Memory B cell (primary cell): ENCODE data around the gene LAT.

Experiments used
- ATAC-seq: fragments of 150-1000 bp; cut with Tn5 transposase; 2 replicates; pipeline ENCODE4 v1.10.0; 2021; ENCODE audit warnings: low read depth, mild to moderate bottlenecking, moderate library complexity
- DNase-seq, 2 donors: peaks; one replicate each; pipeline ENCODE4 v3.0.0; 2022; ENCODE audit warnings: low spot score in 2 of 2
- H3K27ac Mint-ChIP-seq: one replicate; pipeline ENCODE4 v1.8.0; 2022; ENCODE audit warnings: mild to moderate bottlenecking, moderate library complexity, mixed read lengths
- H3K27me3 Mint-ChIP-seq: one replicate; pipeline ENCODE4 v1.8.0; 2022; ENCODE audit warnings: mixed read lengths
- H3K36me3 Mint-ChIP-seq: one replicate; pipeline ENCODE4 v1.8.0; 2022; ENCODE audit warnings: mild to moderate bottlenecking, mixed read lengths
- H3K4me1 Mint-ChIP-seq: one replicate; pipeline ENCODE4 v1.8.0; 2022; ENCODE audit warnings: mixed read lengths
- H3K4me3 Mint-ChIP-seq: one replicate; pipeline ENCODE4 v1.8.0; 2022; ENCODE audit warnings: mild to moderate bottlenecking, moderate library complexity, mixed read lengths
- H3K9me3 Mint-ChIP-seq: one replicate; pipeline ENCODE4 v1.8.0; 2022; ENCODE audit warnings: mixed read lengths

Gene LAT

DNA sequence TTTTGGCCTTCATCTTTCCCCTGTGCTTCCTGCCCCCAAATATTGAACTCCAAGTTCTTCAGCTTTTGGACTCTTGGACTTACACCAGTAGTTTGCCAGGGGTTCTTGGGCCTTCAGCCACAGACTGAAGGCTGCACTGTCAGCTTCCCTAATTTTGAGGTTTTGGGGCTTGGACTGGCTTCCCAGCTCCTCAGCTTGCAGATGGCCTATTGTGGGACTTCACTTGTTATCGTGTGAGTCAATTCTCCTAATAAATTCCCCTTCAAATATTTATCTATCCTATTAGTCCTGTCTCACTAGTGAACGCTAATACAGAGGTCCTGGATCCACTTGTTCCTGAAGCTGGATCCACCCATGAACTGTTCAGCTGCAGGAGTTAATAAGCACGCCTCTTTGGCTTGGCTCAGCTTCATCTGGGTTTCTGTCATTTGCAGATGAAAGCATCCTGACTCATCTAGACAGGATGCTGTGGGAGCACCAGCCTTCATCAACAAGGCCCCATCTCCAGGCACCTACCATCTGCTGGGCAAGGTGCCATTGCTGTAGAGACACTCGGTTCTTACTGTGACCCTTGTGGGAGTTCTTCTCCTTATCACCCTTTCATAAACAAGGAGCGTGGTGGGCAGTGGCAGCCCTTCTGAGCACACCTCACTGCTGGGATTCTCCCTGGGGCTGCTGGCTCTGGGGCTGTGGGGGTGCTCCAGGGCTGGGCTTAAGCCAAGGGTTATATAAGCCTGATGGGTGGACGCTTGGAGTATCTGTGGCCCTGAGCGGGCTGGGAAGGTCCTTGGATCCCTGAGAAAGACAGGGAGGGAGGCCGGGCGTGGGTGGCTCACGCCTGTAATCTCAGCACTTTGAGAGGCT lies 23.1 kb downstream of the LAT start:
- H3K9me3 Mint-ChIP-seq: no peaks in the 10 kb centered on the region
- H3K27me3 Mint-ChIP-seq: peaks cover 8% of the 10 kb centered on the region
- H3K4me1 Mint-ChIP-seq: peaks cover 4% of the 10 kb centered on the region
- H3K4me3 Mint-ChIP-seq: no peak overlapping the region
- DNase-seq (no peak), ATAC-seq (no peak)
- no peak overlapping the region for H3K27ac Mint-ChIP-seq
- H3K36me3 Mint-ChIP-seq: no peaks in the 10 kb centered on the region

DNA sequence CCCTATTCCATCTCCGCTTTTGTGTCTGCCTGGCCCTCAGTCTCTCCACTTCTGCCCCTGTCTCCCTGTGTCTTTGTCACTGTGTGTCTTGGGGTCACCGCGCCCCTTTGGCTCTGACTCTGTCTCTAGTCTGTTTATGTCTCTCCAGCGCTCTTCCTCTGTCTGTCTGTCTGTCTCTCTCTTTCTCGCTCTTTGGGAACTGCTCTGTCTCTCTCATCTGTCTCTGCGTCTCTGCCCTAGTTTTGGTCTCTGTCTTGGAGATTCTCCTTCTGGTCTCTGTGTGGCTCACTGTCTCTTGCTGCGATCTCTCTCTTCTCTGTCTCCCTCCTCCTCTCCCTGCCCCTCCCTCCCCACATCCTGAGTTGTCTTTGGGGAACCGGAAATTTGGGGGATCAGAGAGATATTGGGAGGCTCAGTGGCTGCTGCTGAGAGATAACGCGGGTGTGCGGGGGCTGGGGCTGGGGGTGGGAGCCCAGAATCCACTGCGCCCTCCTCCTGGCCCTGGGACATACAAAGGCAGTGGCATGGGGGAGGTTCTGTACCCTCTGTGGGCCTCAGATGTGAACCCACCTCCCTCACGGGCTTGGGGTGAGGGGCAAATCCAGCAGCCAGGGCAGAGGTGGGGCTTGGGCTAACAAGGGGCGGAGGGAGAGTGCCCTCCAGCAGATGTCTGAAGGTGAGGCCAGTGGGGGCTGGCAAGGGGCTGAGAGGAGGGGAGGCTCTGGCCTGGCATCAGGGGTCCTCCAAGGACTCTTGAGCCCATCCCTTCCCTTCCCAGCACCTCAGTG lies 24.4 kb downstream of the LAT start:
- no peaks in the 10 kb centered on the region for H3K9me3 Mint-ChIP-seq
- H3K4me3 Mint-ChIP-seq: no peak overlapping the region
- H3K4me1 Mint-ChIP-seq: peaks cover 4% of the 10 kb centered on the region
- peaks cover 8% of the 10 kb centered on the region for H3K27me3 Mint-ChIP-seq
- no peak for DNase-seq
- no peaks in the 10 kb centered on the region for H3K36me3 Mint-ChIP-seq
- ATAC-seq: no peak
- no peak overlapping the region for H3K27ac Mint-ChIP-seq

DNA sequence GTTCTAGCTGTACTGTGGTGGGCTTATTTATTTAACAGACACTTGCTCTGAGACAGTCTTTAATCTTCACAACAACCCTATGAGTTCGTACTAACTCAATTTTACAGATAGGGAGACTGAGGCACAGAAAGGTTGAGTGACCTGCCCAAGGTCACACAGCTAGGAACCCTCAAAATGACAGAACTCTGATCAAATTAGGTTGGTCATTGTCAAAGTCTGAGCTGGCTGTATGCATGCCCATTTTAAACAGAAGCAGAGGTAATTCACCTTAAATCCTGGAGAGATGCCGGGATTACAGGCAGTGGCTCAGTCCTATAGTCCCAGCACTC lies 24.9 kb downstream of the LAT start:
- H3K27ac Mint-ChIP-seq: no peak overlapping the region
- DNase-seq (no peak), ATAC-seq (no peak)
- no peaks in the 10 kb centered on the region for H3K36me3 Mint-ChIP-seq
- no peaks in the 10 kb centered on the region for H3K9me3 Mint-ChIP-seq
- peaks cover 5% of the 10 kb centered on the region for H3K27me3 Mint-ChIP-seq
- peaks cover 4% of the 10 kb centered on the region for H3K4me1 Mint-ChIP-seq
- no peak overlapping the region for H3K4me3 Mint-ChIP-seq

DNA sequence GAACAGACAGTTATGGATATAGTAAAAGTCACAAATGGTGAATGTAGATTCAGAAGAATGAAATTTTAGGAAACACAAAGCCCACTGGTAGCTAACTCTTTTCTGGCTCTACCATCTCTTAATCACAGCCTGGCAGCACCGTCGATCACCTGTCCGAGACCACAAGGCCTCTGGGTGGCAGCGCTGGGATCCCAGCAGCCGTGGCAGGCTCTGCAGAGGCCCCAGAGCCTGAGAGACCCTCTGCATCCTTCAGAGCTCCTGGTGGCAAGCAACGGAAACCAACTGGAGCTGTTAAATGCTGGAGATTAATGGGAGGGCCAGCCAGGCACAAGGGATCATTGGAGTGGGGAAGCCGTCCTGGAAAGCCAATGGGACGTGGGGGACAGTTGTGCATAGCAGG lies 26.3 kb downstream of the LAT start:
- Mint-ChIP-seq H3K4me3 (no peak overlapping the region), H3K9me3 (no peaks in the 10 kb centered on the region), H3K27me3 (peaks cover 5% of the 10 kb centered on the region), H3K4me1 (peaks cover 4% of the 10 kb centered on the region), H3K27ac (no peak overlapping the region), H3K36me3 (no peaks in the 10 kb centered on the region)
- ATAC-seq (no peak), DNase-seq (no peak)

DNA sequence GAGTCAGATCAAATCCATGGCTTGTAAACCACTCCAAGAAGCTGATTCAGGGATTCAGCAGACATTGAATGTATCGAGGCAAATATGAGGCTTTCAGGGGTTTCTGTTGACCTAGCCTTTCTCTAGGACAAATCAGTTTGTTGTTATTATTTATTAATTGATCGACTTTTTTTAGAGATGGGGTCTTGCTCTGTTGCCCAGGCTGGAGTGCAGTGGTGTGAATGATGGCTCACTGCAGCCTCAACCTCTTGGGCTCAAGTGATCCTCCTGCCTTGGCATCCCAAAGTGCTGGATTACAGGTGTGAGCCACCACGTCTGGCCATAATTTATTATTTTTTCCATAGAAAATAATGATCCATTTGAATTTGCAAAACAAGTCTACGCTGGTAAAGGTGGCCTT lies 27.0 kb downstream of the LAT start:
- Mint-ChIP-seq H3K36me3 (no peaks in the 10 kb centered on the region), H3K27me3 (peaks cover 5% of the 10 kb centered on the region), H3K9me3 (no peaks in the 10 kb centered on the region), H3K27ac (peak overlapping the region; percentile 1), H3K4me1 (peaks cover 4% of the 10 kb centered on the region), H3K4me3 (no peak overlapping the region)
- DNase-seq (no peak), ATAC-seq (no peak)

DNA sequence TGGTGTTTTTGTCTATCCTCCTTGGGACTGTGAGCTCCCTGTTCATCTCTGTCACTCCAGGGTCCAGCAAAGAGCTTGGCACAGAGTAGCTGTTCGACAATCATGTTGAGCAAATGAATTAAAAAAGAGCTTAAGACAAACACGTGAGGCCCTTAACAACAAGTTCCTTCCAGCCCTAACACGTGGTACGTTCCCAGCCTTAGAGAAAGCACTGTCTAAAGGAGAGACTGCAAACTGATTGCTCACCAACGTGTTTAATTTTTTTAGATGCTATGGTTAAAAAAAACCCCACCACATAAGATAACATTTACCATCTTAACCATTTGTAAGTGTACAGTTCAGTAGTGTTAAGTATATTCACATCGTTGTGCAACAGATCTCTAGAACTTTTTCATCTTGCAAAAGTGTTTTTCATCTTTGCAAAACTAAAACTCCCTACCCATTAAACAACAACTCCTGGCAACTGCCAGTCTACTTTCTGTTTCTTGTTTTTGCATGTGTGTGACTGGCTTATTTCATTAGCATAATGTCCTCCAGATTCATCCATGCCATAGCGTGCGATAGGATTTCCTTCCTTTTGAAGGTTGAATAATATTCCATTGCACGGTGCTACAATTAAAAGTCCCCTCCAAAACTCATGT lies 28.2 kb downstream of the LAT start:
- no peak for DNase-seq
- H3K4me1 Mint-ChIP-seq: peaks cover 4% of the 10 kb centered on the region
- no peak overlapping the region for H3K4me3 Mint-ChIP-seq
- peaks cover 4% of the 10 kb centered on the region for H3K27me3 Mint-ChIP-seq
- no peak overlapping the region for H3K27ac Mint-ChIP-seq
- no peaks in the 10 kb centered on the region for H3K9me3 Mint-ChIP-seq
- H3K36me3 Mint-ChIP-seq: no peaks in the 10 kb centered on the region
- no peak for ATAC-seq

DNA sequence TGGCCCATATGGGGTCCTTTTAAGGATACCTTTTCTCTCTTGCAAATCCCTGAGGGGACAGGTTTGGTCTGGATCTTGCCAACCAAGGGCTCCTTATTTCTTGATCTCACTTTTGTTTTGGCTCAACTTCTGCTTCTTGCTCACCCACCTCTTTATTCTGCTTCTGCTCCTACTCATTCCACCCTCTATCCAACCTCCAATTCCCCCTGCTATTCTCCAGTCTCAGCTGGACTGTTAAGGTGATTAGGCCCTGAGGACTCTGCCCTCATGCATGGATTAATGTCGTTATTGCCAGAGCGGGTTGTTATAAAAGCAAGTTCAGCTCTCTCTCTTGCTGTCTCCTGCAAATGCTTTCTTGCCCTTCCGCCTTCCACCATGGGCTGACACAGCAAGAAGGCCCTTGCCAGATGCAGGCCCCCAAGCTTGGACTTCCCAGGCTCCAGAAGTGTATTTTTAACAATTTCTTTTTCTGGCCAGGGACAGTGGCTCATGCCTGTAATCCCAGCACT lies 29.8 kb downstream of the LAT start:
- Mint-ChIP-seq H3K9me3 (no peaks in the 10 kb centered on the region), H3K27me3 (no peaks in the 10 kb centered on the region), H3K4me3 (no peak overlapping the region), H3K4me1 (no peaks in the 10 kb centered on the region), H3K36me3 (no peaks in the 10 kb centered on the region), H3K27ac (no peak overlapping the region)
- ATAC-seq (no peak), DNase-seq (no peak)

DNA sequence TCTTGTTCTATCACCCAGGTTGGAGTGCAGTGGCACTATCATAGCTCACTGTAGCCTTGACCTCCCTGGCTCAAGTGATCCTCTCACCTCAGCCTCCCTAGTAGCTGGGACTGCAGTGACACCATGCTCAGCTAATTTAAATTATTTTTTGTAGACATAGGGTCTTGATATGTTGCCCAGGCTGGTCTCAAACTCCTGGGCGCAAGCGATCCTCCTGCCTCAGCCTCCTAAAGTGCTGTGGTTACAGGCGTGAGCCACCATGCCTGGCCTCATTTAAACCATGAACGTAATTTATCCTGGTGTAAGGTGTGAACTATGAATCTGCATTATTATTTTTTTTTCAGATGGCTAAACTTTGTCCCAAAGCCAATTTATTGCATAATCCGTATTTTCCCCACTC lies 37.3 kb downstream of the LAT start:
- Mint-ChIP-seq H3K4me1 (no peaks in the 10 kb centered on the region), H3K4me3 (no peak overlapping the region), H3K27me3 (peaks cover 9% of the 10 kb centered on the region), H3K27ac (no peak overlapping the region), H3K36me3 (no peaks in the 10 kb centered on the region), H3K9me3 (no peaks in the 10 kb centered on the region)
- DNase-seq (no peak), ATAC-seq (no peak)

DNA sequence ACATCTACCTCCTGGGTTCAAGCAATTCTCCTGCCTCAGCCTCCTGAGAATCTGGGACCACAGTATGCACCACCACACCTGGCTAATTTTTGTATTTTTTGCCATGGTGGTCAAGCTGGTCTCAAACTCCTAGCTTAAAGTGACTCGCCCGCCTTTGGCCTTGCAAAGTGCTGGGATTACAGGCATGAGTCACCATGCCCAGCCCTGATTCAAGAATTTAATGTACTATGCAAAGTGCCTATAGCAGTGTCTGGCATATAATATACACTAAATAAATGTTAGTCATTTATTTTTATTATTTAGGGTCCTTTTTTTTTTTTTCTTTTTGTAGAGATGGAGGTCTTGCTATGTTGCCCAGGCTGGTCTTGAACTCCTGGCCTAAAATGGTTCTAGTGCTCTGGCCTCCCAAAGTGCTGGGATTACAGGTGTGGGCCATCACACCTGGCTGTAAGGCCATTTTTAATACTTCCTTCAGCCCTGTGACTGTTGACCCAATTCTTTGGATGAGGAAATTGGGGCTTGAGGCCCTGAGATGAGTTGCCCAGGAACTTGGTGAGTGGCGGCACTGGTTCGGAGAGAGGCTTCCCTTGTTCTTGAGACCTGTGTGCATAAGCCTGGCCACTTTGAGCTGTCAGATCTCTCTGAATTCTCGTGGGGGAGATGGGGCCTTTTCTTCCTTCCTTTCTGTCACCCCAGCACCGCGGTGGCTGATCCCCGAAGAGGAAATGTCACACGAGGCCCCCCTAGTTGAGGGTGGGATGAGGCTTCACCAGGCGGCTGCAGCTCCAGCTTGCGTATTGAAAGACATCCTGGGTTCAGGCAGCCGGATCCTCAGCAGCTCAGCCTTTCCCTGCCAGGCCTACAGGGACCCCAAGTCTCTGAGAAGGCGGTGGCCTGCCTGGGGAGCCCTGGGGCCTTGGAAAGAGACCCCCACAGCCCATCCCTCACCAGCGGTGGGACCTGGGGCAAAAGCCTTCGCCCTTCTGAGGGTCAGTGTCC lies 38.7 kb downstream of the LAT start:
- H3K4me1 Mint-ChIP-seq: peaks cover 3% of the 10 kb centered on the region
- H3K27ac Mint-ChIP-seq: no peak overlapping the region
- H3K9me3 Mint-ChIP-seq: no peaks in the 10 kb centered on the region
- peaks cover 12% of the 10 kb centered on the region for H3K27me3 Mint-ChIP-seq
- DNase-seq: no peak
- no peaks in the 10 kb centered on the region for H3K36me3 Mint-ChIP-seq
- no peak overlapping the region for H3K4me3 Mint-ChIP-seq
- ATAC-seq: no peak

DNA sequence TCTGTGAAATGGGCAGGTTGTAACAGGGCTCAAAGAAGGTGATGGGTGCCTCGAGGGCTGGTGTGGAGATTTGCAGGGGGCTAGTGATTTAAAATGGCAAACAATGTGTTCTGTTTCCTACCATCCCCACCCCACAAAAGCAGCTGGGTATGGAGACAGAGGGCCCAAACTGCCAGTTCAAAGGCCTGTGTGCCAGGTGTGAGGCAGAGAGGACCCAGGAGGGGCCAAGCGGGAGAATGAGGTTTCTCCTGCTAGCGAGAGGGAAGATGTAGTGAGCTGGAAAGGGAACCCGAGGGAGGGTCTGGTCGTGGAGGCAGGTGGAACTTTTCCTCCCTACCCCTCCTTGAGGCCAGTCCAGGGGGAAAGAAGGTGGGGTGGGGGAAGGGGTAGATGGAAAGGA lies 39.4 kb downstream of the LAT start:
- no peak overlapping the region for H3K4me3 Mint-ChIP-seq
- peaks cover 3% of the 10 kb centered on the region for H3K4me1 Mint-ChIP-seq
- no peak for ATAC-seq
- peaks cover 12% of the 10 kb centered on the region for H3K27me3 Mint-ChIP-seq
- no peak for DNase-seq
- no peaks in the 10 kb centered on the region for H3K9me3 Mint-ChIP-seq
- H3K36me3 Mint-ChIP-seq: no peaks in the 10 kb centered on the region
- H3K27ac Mint-ChIP-seq: no peak overlapping the region

DNA sequence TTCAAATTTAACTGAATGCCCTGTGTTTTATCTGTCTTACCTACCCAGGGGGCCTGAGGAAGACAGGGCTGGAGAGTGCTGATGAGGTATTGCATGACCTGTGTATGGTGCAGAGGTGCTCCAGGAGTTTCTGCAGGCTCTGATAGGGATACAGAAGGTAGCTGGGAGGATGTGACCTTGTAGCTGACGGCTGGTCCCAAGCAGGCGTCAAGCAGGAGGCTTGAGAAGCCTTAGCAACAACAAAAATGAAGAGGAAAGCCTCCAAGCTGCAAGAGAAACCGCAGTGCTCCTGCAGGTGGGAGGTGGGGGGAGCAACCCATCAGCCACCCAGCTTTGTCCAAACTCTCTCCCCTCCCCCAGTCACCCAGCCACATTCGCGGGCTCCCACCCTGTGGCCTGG lies 40.4 kb downstream of the LAT start:
- H3K27ac Mint-ChIP-seq: no peak overlapping the region
- H3K4me3 Mint-ChIP-seq: no peak overlapping the region
- H3K4me1 Mint-ChIP-seq: peaks cover 3% of the 10 kb centered on the region
- no peak for ATAC-seq
- peaks cover 12% of the 10 kb centered on the region for H3K27me3 Mint-ChIP-seq
- DNase-seq: no peak
- H3K36me3 Mint-ChIP-seq: no peaks in the 10 kb centered on the region
- no peaks in the 10 kb centered on the region for H3K9me3 Mint-ChIP-seq

DNA sequence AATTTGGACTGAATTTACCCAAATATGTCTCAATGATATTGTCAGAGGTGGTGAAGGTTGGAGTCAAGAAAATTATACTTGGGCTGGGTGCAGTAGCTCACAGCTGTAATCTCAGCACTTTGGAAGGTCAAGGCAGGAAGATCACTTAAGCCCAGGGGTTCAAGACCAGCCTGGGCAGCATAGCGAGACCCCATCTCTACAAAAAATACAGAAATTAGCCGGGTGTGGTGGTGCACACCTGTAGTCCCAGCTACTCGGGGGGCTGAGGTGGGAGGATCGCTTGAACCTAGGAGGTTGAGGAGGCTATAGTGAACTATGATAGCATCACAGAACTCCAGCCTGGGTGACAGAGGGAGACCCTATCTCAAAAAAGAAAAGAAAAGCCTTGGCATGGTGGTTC lies 40.9 kb downstream of the LAT start:
- DNase-seq (no peak), ATAC-seq (no peak)
- H3K4me3 Mint-ChIP-seq: no peak overlapping the region
- H3K4me1 Mint-ChIP-seq: peaks cover 3% of the 10 kb centered on the region
- H3K36me3 Mint-ChIP-seq: no peaks in the 10 kb centered on the region
- H3K27me3 Mint-ChIP-seq: peaks cover 12% of the 10 kb centered on the region
- H3K27ac Mint-ChIP-seq: no peak overlapping the region
- no peaks in the 10 kb centered on the region for H3K9me3 Mint-ChIP-seq

DNA sequence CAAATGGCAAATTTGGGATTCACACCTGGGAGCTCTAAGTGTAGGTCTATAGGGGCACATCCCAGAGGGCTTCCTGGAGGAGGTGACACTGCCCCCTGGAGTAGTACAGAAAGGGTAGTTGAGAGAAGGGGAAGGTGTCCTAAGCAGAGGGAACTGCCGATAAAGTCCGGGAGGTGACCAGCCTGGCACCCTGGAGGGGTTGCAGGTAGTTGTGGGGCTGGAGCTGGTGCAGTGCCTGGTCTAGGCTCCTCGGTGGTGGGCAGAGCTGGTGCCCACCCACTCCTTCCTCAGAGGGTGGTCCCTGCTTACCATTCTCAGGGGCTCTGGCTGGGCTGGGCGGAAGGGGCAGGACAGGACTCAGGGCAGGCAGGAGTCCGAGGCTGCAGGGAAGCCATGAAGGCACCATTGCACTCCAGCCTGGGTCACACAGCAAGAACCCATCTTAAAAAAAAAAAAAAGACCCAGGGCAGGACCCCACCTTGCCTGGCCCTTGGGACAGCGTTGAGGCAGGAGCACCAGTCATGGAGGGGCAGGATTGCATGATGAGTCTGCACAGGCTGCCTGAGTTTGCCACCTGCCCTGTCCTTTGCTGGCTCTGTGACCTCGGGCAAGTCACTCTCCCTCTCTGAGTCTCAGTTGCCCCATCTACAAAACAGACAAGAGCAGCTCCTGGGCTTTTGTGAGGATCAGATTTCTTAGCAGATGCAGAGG lies 43.8 kb downstream of the LAT start:
- Mint-ChIP-seq H3K4me1 (peaks cover 6% of the 10 kb centered on the region), H3K36me3 (no peaks in the 10 kb centered on the region), H3K9me3 (peaks cover 1% of the 10 kb centered on the region), H3K27me3 (peaks cover 10% of the 10 kb centered on the region), H3K4me3 (no peak overlapping the region), H3K27ac (no peak overlapping the region)
- DNase-seq (no peak), ATAC-seq (no peak)
